MCF 10A (cell line): ENCODE results near the gene MYL4. TPM values are rescaled to one million over a fixed set of nuclear protein-coding genes. Genes with fewer than 3 reads are reported as not detected.
"Not testable (repeated sequence)": the region's sequence is repeated elsewhere in the genome, so short reads cannot be mapped to it uniquely, and the experiment has no call there.

ENCODE experiments used
- Bru-seq: library from RNA; stranded (reverse); fragments of 400-500 nt; gene quantifications from one replicate; lab custom pipeline; 2021; lab: Mats Ljungman, UMichigan
- BruChase-seq, 2 experiments: library from RNA; stranded (reverse); fragments of 400-500 nt; gene quantifications; one replicate each; lab custom pipeline; 2021; lab: Mats Ljungman, UMichigan
- BruUV-seq: library from RNA; stranded (reverse); fragments of 400-500 nt; replicated peaks from 2 replicates; lab custom pipeline; 2021; lab: Mats Ljungman, UMichigan
- CTCF ChIA-PET: fragments of 300-600 bp; sonication (Branson Sonifier 250); formaldehyde crosslinking; extraction: SDS; loops from one replicate; lab custom pipeline; 2021; ENCODE audit warnings: antibody characterized with exemption, inconsistent platforms; lab: Yijun Ruan, JAX
- POLR2A ChIA-PET: fragments of 300-600, 350-650 bp; sonication (Branson Sonifier 250); formaldehyde crosslinking; extraction: SDS; loops from one replicate; lab custom pipeline; 2020; ENCODE audit warnings: antibody characterized with exemption, inconsistent platforms; lab: Yijun Ruan, JAX
- DNase-seq: peaks from one replicate; pipeline ENCODE4 v3.0.0-alpha.2; 2018; ENCODE audit not compliant: unreplicated experiment
- H3K27ac Mint-ChIP-seq: one replicate; pipeline ENCODE4 v1.8.0; 2022; ENCODE audit warnings: mild to moderate bottlenecking, low read depth, mixed read lengths; ENCODE audit not compliant: unreplicated experiment
- H3K27me3 Mint-ChIP-seq: one replicate; pipeline ENCODE4 v1.8.0; 2022; ENCODE audit warnings: mixed read lengths; ENCODE audit not compliant: insufficient read depth, unreplicated experiment
- H3K36me3 Mint-ChIP-seq: one replicate; pipeline ENCODE4 v1.8.0; 2022; ENCODE audit warnings: mild to moderate bottlenecking, moderate library complexity, mixed read lengths; ENCODE audit not compliant: insufficient read depth, unreplicated experiment
- H3K4me1 Mint-ChIP-seq: one replicate; pipeline ENCODE4 v1.8.0; 2022; ENCODE audit warnings: mixed read lengths; ENCODE audit not compliant: insufficient read depth, unreplicated experiment
- H3K4me3 Mint-ChIP-seq: one replicate; pipeline ENCODE4 v1.8.0; 2022; ENCODE audit warnings: mild to moderate bottlenecking, moderate library complexity, mixed read lengths; ENCODE audit not compliant: unreplicated experiment
- H3K9me3 Mint-ChIP-seq: one replicate; pipeline ENCODE4 v1.8.0; 2022; ENCODE audit warnings: mixed read lengths; ENCODE audit not compliant: unreplicated experiment
- intact Hi-C: fragments of 100-400 bp; cut with micrococcal nuclease; formaldehyde crosslinking; loops from 2 replicates; pipeline ENCODE4 v1.14.1; 2022
- long read RNA-seq: library from polyadenylated mRNA; stranded (forward); transcript quantifications from one replicate; pipeline ENCODE4 v2.0.0, GENCODE V29; 2022
- total RNA-seq: library from RNA; stranded (reverse); gene quantifications from 2 replicates; pipeline ENCODE4 v1.2.3, GENCODE V29; 2022
- TF ChIP-seq, protein P1 (sequence below): fragments of 200-600 bp; IDR thresholded peaks from one replicate; pipeline ENCODE4 v1.8.0; 2022; ENCODE audit warnings: antibody characterized with exemption, mild to moderate bottlenecking; ENCODE audit not compliant: unreplicated experiment

The MYL4 gene
- total RNA-seq (not detected in 2 replicates), Bru-seq, nascent RNA (percentile 7 among the genes with signal in this experiment), BruChase-seq, experiment 1, labeled RNA remaining after a 6-hour chase (percentile 6 among the genes with signal in this experiment), BruChase-seq, experiment 2, labeled RNA remaining after a 2-hour chase (not detected)
- long read RNA-seq = 0 reads

DNA sequence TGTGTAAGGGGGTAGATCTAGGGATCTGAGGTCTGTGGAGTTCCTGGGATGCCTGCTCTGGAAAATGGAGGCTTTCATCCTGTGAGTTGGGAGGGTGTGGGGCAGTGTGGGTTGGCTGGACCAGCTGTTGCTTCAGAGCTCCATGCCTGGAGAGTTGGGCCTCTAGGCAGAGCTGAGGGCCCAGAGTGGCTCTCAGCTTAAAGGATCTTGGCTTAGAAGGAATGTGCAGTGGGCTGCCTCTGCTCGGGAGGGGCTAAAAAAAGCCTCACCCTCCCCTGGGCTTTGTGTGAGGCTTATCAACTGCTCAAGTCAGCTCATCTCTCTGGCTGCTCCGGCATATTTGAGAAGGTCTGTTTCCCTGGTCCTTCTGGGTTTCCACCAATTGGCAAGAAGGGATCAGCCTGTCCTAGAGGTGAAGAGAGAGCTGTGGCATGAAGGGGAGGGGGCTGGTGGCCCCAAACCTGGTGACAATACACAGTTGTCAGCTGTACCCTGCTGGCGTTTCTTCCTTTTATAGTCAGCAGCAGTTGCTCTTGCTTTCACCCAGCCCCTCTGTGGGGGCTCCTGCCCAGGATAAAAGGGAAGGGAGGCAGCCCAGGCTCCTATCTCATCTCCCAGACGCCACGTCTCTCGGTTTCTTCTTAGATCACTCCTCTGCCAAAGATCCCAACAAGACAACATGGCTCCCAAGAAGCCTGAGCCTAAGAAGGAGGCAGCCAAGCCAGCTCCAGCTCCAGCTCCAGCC is at the start of gene MYL4:
Gene MYL4 (plus strand): TSS at position 605 of the 745 bp plus-strand sequence. CDS start 75 bp downstream, at position 680.
- no peak within 1 kb of the TSS for H3K27ac Mint-ChIP-seq
- H3K36me3 Mint-ChIP-seq = no peaks in the 10 kb centered on the region
- H3K9me3 Mint-ChIP-seq = no peaks in the 10 kb centered on the region
- no peak within 1 kb of the TSS for H3K4me3 Mint-ChIP-seq
- BruUV-seq = no TSS peak
- POLR2A ChIA-PET = interaction anchor here (0.5 to 0.9 kb wide), 5 partner anchors 8 to 107 kb away, joined by 3 read pairs; partner anchors contain the start of gene CDC27
- CTCF ChIA-PET = no interaction called here
- DNase-seq = no peak
- TF ChIP-seq, protein P1, sequence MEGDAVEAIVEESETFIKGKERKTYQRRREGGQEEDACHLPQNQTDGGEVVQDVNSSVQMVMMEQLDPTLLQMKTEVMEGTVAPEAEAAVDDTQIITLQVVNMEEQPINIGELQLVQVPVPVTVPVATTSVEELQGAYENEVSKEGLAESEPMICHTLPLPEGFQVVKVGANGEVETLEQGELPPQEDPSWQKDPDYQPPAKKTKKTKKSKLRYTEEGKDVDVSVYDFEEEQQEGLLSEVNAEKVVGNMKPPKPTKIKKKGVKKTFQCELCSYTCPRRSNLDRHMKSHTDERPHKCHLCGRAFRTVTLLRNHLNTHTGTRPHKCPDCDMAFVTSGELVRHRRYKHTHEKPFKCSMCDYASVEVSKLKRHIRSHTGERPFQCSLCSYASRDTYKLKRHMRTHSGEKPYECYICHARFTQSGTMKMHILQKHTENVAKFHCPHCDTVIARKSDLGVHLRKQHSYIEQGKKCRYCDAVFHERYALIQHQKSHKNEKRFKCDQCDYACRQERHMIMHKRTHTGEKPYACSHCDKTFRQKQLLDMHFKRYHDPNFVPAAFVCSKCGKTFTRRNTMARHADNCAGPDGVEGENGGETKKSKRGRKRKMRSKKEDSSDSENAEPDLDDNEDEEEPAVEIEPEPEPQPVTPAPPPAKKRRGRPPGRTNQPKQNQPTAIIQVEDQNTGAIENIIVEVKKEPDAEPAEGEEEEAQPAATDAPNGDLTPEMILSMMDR = no peak
- peaks cover 21% of the 10 kb centered on the region for H3K27me3 Mint-ChIP-seq
- peaks cover 11% of the 10 kb centered on the region for H3K4me1 Mint-ChIP-seq
- intact Hi-C loops = no loop called here

DNA sequence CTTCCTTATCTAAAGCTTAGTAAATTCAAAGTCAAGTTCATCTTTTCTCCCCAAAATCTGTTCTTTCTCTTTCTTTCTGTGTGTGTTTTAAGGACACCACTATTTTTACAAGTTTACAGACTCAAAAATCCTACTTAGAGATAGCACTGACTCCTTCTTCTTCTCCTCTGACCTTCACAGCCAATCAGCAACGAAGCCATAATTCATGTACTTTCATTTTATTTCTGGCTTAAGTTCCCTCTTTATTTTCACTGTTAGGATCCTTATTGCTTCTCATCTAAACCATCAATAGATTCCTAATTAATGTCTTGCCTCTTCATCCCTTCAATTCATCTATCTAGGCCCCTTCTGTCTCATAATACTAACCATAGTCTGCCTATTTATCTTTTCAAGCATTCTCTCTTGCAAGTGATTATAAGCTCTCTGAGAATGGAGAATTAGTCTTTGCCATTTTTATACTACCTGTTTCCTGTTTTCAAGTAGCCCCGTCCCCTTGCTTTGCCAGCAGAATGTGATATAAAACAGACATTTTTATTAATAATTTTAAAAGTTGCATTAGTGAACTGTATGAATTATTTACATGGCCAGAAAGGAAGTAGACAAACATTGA is 47.0 kb upstream of the MYL4 start:
- Mint-ChIP-seq H3K36me3 (peaks cover 63% of the 10 kb centered on the region), H3K27me3 (no peaks in the 10 kb centered on the region), H3K4me3 (no peak overlapping the region), H3K4me1 (no peaks in the 10 kb centered on the region), H3K9me3 (no peaks in the 10 kb centered on the region), H3K27ac (peak overlapping the region; percentile 16)
- TF ChIP-seq, protein P1 = no peak
- ChIA-PET POLR2A (interaction anchor here (1.1 to 1.3 kb wide), 2 partner anchors 8 to 17 kb away, joined by 4 read pairs; no protein-coding TSS in a partner anchor), CTCF (interaction anchor here (0.6 kb wide), 1 partner anchor 78 kb away, joined by 3 read pairs; no protein-coding TSS in a partner anchor)
- no peak for DNase-seq
- BruUV-seq = no TSS peak
- intact Hi-C loops = no loop called here

DNA sequence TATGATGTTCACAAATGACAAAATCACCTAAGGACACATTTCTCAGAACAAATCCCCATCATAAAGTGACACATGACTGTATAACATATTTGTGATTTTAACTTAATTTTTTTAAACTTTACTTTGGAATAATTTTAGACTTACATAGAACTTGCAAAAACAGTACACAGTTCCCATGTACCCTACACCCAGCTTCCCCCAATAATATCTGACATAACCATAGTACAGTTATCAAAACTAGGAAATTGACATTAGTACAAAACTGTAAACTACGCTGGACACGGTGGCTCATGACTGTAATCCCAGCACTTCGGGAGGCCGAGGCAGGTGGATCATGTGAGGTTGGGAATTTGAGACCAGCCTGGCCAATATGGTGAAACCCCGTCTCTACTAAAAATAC is 44.9 kb upstream of the MYL4 start:
- TF ChIP-seq, protein P1 = no peak
- Mint-ChIP-seq H3K9me3 (no peaks in the 10 kb centered on the region), H3K4me1 (no peaks in the 10 kb centered on the region), H3K4me3 (no peak overlapping the region), H3K36me3 (peaks cover 71% of the 10 kb centered on the region), H3K27me3 (no peaks in the 10 kb centered on the region), H3K27ac (no peak overlapping the region)
- POLR2A ChIA-PET = no interaction called here
- intact Hi-C loops = no loop called here
- no TSS peak for BruUV-seq
- DNase-seq = no peak
- CTCF ChIA-PET = no interaction called here

DNA sequence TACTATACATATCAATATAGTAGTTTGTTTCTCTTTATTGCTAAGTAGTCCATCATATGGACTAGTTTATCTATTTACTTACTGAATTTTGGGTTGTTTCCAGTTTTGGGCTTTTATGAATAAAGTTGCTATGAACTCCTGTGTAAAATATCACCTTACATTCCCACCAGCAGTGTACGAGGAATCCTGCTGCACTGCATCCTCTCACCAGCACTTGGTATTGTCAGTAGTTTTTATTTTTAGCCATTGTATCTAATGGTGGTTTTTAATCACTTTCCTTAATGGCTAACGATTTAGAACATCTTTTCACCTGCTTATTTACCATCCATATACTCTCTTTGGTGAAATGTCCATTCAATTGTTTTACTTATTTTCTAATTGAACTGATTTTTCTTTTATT is 44.0 kb upstream of the MYL4 start:
- TF ChIP-seq, protein P1 = no peak
- CTCF ChIA-PET = no interaction called here
- no TSS peak for BruUV-seq
- intact Hi-C loops = no loop called here
- H3K36me3 Mint-ChIP-seq = peaks cover 67% of the 10 kb centered on the region
- H3K27ac Mint-ChIP-seq = no peak overlapping the region
- no peaks in the 10 kb centered on the region for H3K4me1 Mint-ChIP-seq
- H3K4me3 Mint-ChIP-seq = no peak overlapping the region
- DNase-seq = no peak
- no peaks in the 10 kb centered on the region for H3K27me3 Mint-ChIP-seq
- no peaks in the 10 kb centered on the region for H3K9me3 Mint-ChIP-seq
- POLR2A ChIA-PET = no interaction called here

DNA sequence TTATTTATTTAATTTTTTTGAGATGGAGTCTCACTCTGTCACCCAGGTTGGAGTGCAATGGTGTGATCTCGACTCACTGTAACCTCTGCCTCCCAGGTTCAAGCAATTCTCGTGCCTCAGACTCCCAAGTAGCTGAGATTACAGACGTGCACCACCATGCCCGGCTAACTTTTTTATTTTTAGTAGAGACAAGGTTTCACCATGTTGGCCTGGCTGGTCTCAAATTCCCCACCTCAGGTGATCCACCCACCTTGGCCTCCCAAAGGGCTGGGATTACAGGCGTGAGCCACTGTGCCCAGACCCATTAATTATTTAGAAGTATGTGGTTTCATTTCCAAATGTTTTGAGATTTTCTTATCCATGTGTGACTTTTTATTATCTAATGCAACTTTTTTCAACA is 42.3 kb upstream of the MYL4 start:
- intact Hi-C loops, H3K4me1 Mint-ChIP-seq, H3K4me3 Mint-ChIP-seq, CTCF ChIA-PET, H3K27me3 Mint-ChIP-seq, DNase-seq, H3K9me3 Mint-ChIP-seq, POLR2A ChIA-PET: not testable (repeated sequence)
- TSS peak; percentile 6 for BruUV-seq
- Mint-ChIP-seq H3K27ac (peak overlapping the region; percentile 44), H3K36me3 (peaks cover 50% of the 10 kb centered on the region)

DNA sequence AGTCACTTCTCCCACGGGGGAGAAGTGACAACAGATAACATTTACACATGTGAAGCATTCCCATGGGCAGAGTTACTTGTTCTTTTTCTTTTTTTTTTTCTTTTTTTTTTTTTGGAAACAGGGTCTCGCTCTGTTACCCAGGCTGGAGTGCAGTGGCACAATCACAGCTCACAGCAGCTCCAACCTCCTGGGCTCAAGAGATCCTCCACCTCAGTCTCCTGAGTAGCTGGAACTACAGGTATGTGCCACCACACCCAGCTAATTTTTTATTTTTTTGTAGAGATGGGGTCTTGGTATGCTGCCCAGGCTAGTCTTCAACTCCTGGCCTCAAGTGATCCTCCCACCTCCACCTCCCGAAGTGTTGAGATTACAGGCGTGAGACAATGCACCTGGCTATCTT is 40.3 kb upstream of the MYL4 start:
- BruUV-seq, H3K4me3 Mint-ChIP-seq, H3K27ac Mint-ChIP-seq, H3K9me3 Mint-ChIP-seq, DNase-seq, H3K4me1 Mint-ChIP-seq, intact Hi-C loops, H3K27me3 Mint-ChIP-seq, CTCF ChIA-PET: not testable (repeated sequence)
- POLR2A ChIA-PET = interaction anchor here (0.6 kb wide), 1 partner anchor 33 kb away, joined by 3 read pairs; no protein-coding TSS in a partner anchor
- peaks cover 45% of the 10 kb centered on the region for H3K36me3 Mint-ChIP-seq
